ENCODE measurements around the gene SMIM3. TPM values are rescaled to one million over a fixed set of nuclear protein-coding genes. Genes with fewer than 3 reads are reported as not detected.
A peak's percentile ranks its signal among the peaks of the same experiment; 100 is the strongest.

SMIM3 gene
- total and polyA plus RNA-seq, 2 of the 13 experiments (the other 11 are each of a cell fraction or from before 2014, with no cell fraction given): 11.6 to 96.7 TPM

- 0 out of 2 replicates have a peak, but pooled peaks have one; percentile 4 for TF ChIP-seq WIZ (CRISPR knock-in tag; IDR thresholded peaks at IDR 0.05)
- peak; percentile 19; the same call in 1 of the 2 replicates for TF ChIP-seq BCL3 (CRISPR knock-in tag; IDR thresholded peaks at IDR 0.05)
- TF ChIP-seq ZNF460 (CRISPR knock-in tag; IDR thresholded peaks at IDR 0.05; ENCODE audit: borderline replicate concordance): no peak
- POLR2A ChIA-PET: interaction anchor here (1.4 to 3.3 kb wide), 2 partner anchors 14 to 17 kb away, joined by 5 to 19 read pairs; partner anchors contain the start of gene SMIM3
- ATAC-seq: peak; percentile 39
- Histone ChIP-seq H3K9ac (ENCODE audit: insufficient read depth, low read depth, low read length) (no peak overlapping the region), H3K79me2 (ENCODE audit: insufficient read depth, low read length) (no peaks in the 10 kb centered on the region), H3K36me3 (replicated peaks in 1 of 2; ENCODE audit: control insufficient read depth in 1 of 2, insufficient read depth in 2 of 2, low read length in 2 of 2) (no peaks in the 10 kb centered on the region), H3K27ac (ENCODE audit: extremely low read length, insufficient read depth, low read length) (peak overlapping the region; percentile 56), H3K27me3 (ENCODE audit: control insufficient read depth in 1 of 2, insufficient read depth in 2 of 2, low read length in 2 of 2) (no peaks in the 10 kb centered on the region), H2AFZ (ENCODE audit: low read length) (peak overlapping the region; percentile 77), H3K4me1 (ENCODE audit: insufficient read depth, low read length) (peaks cover 51% of the 10 kb centered on the region), H3K4me2 (ENCODE audit: low read depth, low read length) (peak overlapping the region; percentile 67), H3K4me3 (replicated peaks in 1 of 3; ENCODE audit: insufficient read depth in 1 of 3, low read depth in 2 of 3, low read length in 3 of 3) (peak overlapping the region in 1 of 3 experiments; percentile 17; a peak in 1 of 6 replicates), H4K20me1 (ENCODE audit: insufficient read depth, low read length) (no peaks in the 10 kb centered on the region), H3K9me3 (ENCODE audit: low read length) (peaks cover 6% of the 10 kb centered on the region; the same call in 1 of the 2 replicates)
- CTCF ChIA-PET (ENCODE audit: low intra/inter-chr PET ratio, low total read pairs): no interaction called here
- FAIRE-seq: no peak
- intact Hi-C loops (cut with micrococcal nuclease; ENCODE audit: unreplicated experiment): no loop called here
- no peak for DNase-seq (ENCODE audit: low spot score)
- in situ Hi-C loops (cut with HindIII; ENCODE audit: extremely low pct_ligation_motif_present, low pct_unique_long_range_greater_than_20kb): no loop called here
- BruUV-seq (replicated peaks): no TSS peak
- 96% methylated on average over 2 of the region's 2 CpGs for WGBS (ENCODE audit: low lambda C conversion rate)
Measured at GRCh38 chr5:150764530-150764929, 14.0 kb upstream of the SMIM3 start.

DNA sequence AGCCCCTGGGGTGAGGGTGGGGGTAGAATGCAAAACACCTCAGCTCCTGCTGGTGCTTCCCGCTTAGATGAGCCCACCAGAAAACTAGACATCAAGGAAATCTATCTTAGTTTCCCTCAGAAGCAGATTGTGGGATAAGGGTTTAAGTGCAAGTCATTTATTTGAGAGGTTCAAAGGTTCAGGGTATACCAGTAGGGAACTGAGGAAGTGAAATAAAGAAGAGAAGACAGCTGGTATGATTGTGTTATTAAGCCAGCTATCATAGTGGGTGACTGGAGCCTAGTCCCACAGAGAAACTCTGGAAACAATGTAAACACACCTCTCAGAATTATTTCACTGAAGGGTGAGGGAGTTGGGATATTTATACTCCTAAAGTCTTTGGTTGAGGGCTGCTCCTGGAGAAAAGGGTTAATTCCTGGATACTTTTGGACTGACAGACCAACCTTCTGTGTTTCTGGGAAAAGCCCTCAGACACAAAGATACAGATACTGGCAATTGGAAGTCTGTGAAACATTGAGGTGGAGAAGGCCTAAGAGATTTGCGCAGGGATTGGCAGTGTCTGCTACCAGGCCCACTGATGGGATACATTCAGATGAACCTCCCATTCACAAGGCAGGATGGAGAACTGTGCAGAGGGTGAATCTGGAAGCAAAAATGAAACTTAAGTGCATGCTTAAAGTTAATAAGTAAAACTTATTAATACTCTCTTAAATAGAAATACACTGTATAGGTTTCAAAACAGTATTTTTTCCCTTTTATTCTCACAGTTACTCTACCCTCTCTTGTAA, 13.4 kb upstream of the SMIM3 start:
- 78% methylated on average over 2 of the region's 2 CpGs for WGBS (ENCODE audit: low lambda C conversion rate)
- no peak overlapping the region for H3K9ac ChIP-seq (ENCODE audit: insufficient read depth, low read depth, low read length)
- H3K4me2 ChIP-seq (ENCODE audit: low read depth, low read length): no peak overlapping the region
- H2AFZ ChIP-seq (ENCODE audit: low read length): no peak overlapping the region
- no peak for DNase-seq (ENCODE audit: low spot score)
- no peaks in the 10 kb centered on the region for H3K36me3 ChIP-seq (replicated peaks in 1 of 2; ENCODE audit: control insufficient read depth in 1 of 2, insufficient read depth in 2 of 2, low read length in 2 of 2)
- no peak for FAIRE-seq
- no peak overlapping the region for H3K27ac ChIP-seq (ENCODE audit: extremely low read length, insufficient read depth, low read length)
- H3K4me1 ChIP-seq (ENCODE audit: insufficient read depth, low read length): peaks cover 46% of the 10 kb centered on the region
- peaks cover 6% of the 10 kb centered on the region; the same call in 1 of the 2 replicates for H3K9me3 ChIP-seq (ENCODE audit: low read length)
- ATAC-seq: no peak
- in situ Hi-C loops (cut with HindIII; ENCODE audit: extremely low pct_ligation_motif_present, low pct_unique_long_range_greater_than_20kb) (no loop called here), intact Hi-C loops (cut with micrococcal nuclease; ENCODE audit: unreplicated experiment) (no loop called here)
- H3K79me2 ChIP-seq (ENCODE audit: insufficient read depth, low read length): no peaks in the 10 kb centered on the region
- H4K20me1 ChIP-seq (ENCODE audit: insufficient read depth, low read length): no peaks in the 10 kb centered on the region
- no peak overlapping the region for H3K4me3 ChIP-seq (replicated peaks in 1 of 3; ENCODE audit: insufficient read depth in 1 of 3, low read depth in 2 of 3, low read length in 3 of 3)
- H3K27me3 ChIP-seq (ENCODE audit: control insufficient read depth in 1 of 2, insufficient read depth in 2 of 2, low read length in 2 of 2): no peaks in the 10 kb centered on the region
- ChIA-PET POLR2A (interaction anchor here (3.3 kb wide), 1 partner anchor 13 kb away, joined by 19 read pairs; the partner anchor contains the start of gene SMIM3), CTCF (ENCODE audit: low intra/inter-chr PET ratio, low total read pairs) (no interaction called here)
- no TSS peak for BruUV-seq (replicated peaks)
- no peak for TF ChIP-seq KAT7 (CRISPR knock-in tag; IDR thresholded peaks at IDR 0.05; ENCODE audit: borderline replicate concordance)

Data from HepG2 (cell line).